MM.1S (cell line): ENCODE results near the gene ZNF346.

ENCODE experiments used
- DNase-seq: peaks from one replicate; pipeline ENCODE4 v3.0.0-alpha.2; 2015
- H2AFZ ChIP-seq: fragments of 300-600 bp; sonication (generic); 2 replicates; pipeline ENCODE4 v1.6.0; 2016; ENCODE audit warnings: antibody characterized with exemption, low read length
- H3F3A ChIP-seq: fragments of 300-600 bp; sonication (generic); 2 replicates; pipeline ENCODE4 v1.6.1; 2016; ENCODE audit warnings: mild to moderate bottlenecking, antibody characterized with exemption, low read length, moderate library complexity, mixed read lengths; ENCODE audit not compliant: insufficient read depth
- H3K27ac ChIP-seq: fragments of 300-600 bp; sonication (generic); 2 replicates; pipeline ENCODE4 v1.5.1; 2016; ENCODE audit warnings: mild to moderate bottlenecking, low read length
- H3K27me3 ChIP-seq: fragments of 300-600 bp; sonication (generic); replicated peaks from 2 replicates; pipeline ENCODE4 v1.6.0; 2016; ENCODE audit warnings: low read length; ENCODE audit not compliant: insufficient read depth
- H3K36me3 ChIP-seq: fragments of 300-600 bp; sonication (generic); replicated peaks from 2 replicates; pipeline ENCODE4 v1.6.1; 2016; ENCODE audit warnings: mild to moderate bottlenecking, low read length, mixed read lengths; ENCODE audit not compliant: insufficient read depth
- H3K4me1 ChIP-seq: fragments of 300-600 bp; sonication (generic); 2 replicates; pipeline ENCODE4 v1.6.1; 2016; ENCODE audit warnings: low read length, mixed read lengths
- H3K4me2 ChIP-seq: fragments of 300-600 bp; sonication (generic); 2 replicates; pipeline ENCODE4 v1.6.0; 2016; ENCODE audit warnings: low read depth, low read length
- H3K4me3 ChIP-seq: fragments of 300-600 bp; sonication (generic); 2 replicates; pipeline ENCODE4 v1.5.1; 2016; ENCODE audit warnings: low read length, mixed read lengths
- H3K79me2 ChIP-seq: fragments of 300-600 bp; sonication (generic); 2 replicates; pipeline ENCODE4 v1.6.1; 2016; ENCODE audit warnings: mixed run types, low read length, mixed read lengths
- H3K9ac ChIP-seq: fragments of 300-600 bp; sonication (generic); 2 replicates; pipeline ENCODE4 v1.6.1; 2016; ENCODE audit warnings: low read length, mixed read lengths
- H3K9me2 ChIP-seq: fragments of 300-600 bp; sonication (generic); replicated peaks from 2 replicates; pipeline ENCODE4 v1.6.1; 2016; ENCODE audit warnings: mild to moderate bottlenecking, low read length, mixed read lengths; ENCODE audit not compliant: insufficient read depth
- H3K9me3 ChIP-seq: fragments of 300-600 bp; sonication (generic); replicated peaks from 2 replicates; pipeline ENCODE4 v1.6.1; 2016; ENCODE audit warnings: mild to moderate bottlenecking, low read length, mixed read lengths; ENCODE audit not compliant: insufficient read depth
- H4K20me1 ChIP-seq: fragments of 300-600 bp; sonication (generic); 2 replicates; pipeline ENCODE4 v1.6.1; 2016; ENCODE audit warnings: mild to moderate bottlenecking, low read length, moderate library complexity, mixed read lengths; ENCODE audit not compliant: insufficient read depth
- CTCF ChIP-seq: fragments of 300-600 bp; sonication (generic); IDR thresholded peaks from 2 replicates; pipeline ENCODE4 v1.5.1; 2016; ENCODE audit warnings: antibody characterized with exemption, low read length, mixed read lengths
- EZH2 ChIP-seq: fragments of 300-600 bp; sonication (generic); optimal IDR thresholded peaks from 2 replicates; pipeline ENCODE3; 2017; ENCODE audit warnings: low read depth, mild to moderate bottlenecking, antibody characterized with exemption, low read length, mixed read lengths
- EZH2phosphoT487 ChIP-seq: fragments of 300-600 bp; sonication (generic); IDR thresholded peaks from 2 replicates; pipeline ENCODE4 v1.6.1; 2018; ENCODE audit warnings: antibody characterized with exemption, low read length

The ZNF346 gene

GRCh38 chr5:177024559-177024958 is 2.1 kb downstream of the ZNF346 start:
- H2AFZ ChIP-seq: no peak overlapping the region
- H3K9me3 ChIP-seq: no peaks in the 10 kb centered on the region
- no peak overlapping the region for H3K9ac ChIP-seq
- no peak overlapping the region for H3K4me3 ChIP-seq
- H4K20me1 ChIP-seq: no peaks in the 10 kb centered on the region
- TF ChIP-seq EZH2phosphoT487 (no peak), EZH2 (no peak), CTCF (no peak)
- H3K27me3 ChIP-seq: no peaks in the 10 kb centered on the region
- no peaks in the 10 kb centered on the region for H3K9me2 ChIP-seq
- H3K4me1 ChIP-seq: peaks cover 5% of the 10 kb centered on the region; the same call in 1 of the 2 replicates
- peaks cover 3% of the 10 kb centered on the region; the same call in 1 of the 2 replicates for H3K36me3 ChIP-seq
- peaks cover 42% of the 10 kb centered on the region for H3K79me2 ChIP-seq
- H3K4me2 ChIP-seq: no peak overlapping the region
- DNase-seq: no peak
- peaks cover 5% of the 10 kb centered on the region; the same call in 1 of the 2 replicates for H3F3A ChIP-seq
- H3K27ac ChIP-seq: no peak overlapping the region

GRCh38 chr5:177025101-177025601 is 2.7 kb downstream of the ZNF346 start:
- Histone ChIP-seq H3K27me3 (no peaks in the 10 kb centered on the region), H3K9me2 (no peaks in the 10 kb centered on the region), H3K27ac (no peak overlapping the region), H2AFZ (no peak overlapping the region), H3K4me2 (no peak overlapping the region), H3K36me3 (peaks cover 3% of the 10 kb centered on the region; the same call in 1 of the 2 replicates), H4K20me1 (no peaks in the 10 kb centered on the region), H3K79me2 (peaks cover 47% of the 10 kb centered on the region), H3F3A (peaks cover 5% of the 10 kb centered on the region; the same call in 1 of the 2 replicates), H3K9me3 (no peaks in the 10 kb centered on the region), H3K4me3 (no peak overlapping the region), H3K4me1 (peaks cover 5% of the 10 kb centered on the region; the same call in 1 of the 2 replicates), H3K9ac (no peak overlapping the region)
- no peak for DNase-seq
- TF ChIP-seq CTCF (no peak), EZH2phosphoT487 (no peak), EZH2 (no peak)

GRCh38 chr5:177027665-177028064 is 5.2 kb downstream of the ZNF346 start:
- Histone ChIP-seq H3K4me1 (peaks cover 5% of the 10 kb centered on the region; the same call in 1 of the 2 replicates), H3K4me3 (no peak overlapping the region), H3F3A (peaks cover 5% of the 10 kb centered on the region; the same call in 1 of the 2 replicates), H3K9ac (no peak overlapping the region), H3K27ac (no peak overlapping the region), H2AFZ (no peak overlapping the region), H4K20me1 (no peaks in the 10 kb centered on the region), H3K9me2 (no peaks in the 10 kb centered on the region), H3K79me2 (peaks cover 57% of the 10 kb centered on the region), H3K27me3 (no peaks in the 10 kb centered on the region), H3K36me3 (peaks cover 3% of the 10 kb centered on the region; the same call in 1 of the 2 replicates), H3K4me2 (no peak overlapping the region), H3K9me3 (no peaks in the 10 kb centered on the region)
- TF ChIP-seq EZH2phosphoT487 (no peak), CTCF (no peak), EZH2 (no peak)
- no peak for DNase-seq
